Vagina (tissue), 2 donors: ENCODE results near the gene DHRS7.

ENCODE experiments used
- CTCF ChIP-seq, 3 experiments: fragments of 450-650 bp in 2 of 3; fragments of 200-600 bp in 1 of 3; sonication (generic) in 1 of 3; IDR thresholded peaks; one replicate each; pipeline ENCODE4 v1.5.1; 2017 to 2019; ENCODE audit warnings: antibody characterized with exemption in 3 of 3, mild to moderate bottlenecking in 2 of 3, moderate library complexity in 2 of 3
- POLR2A ChIP-seq, 2 donors: fragments of 450-650 bp; IDR thresholded peaks; one replicate each; pipeline ENCODE4 v1.6.1; 2017; ENCODE audit warnings: antibody characterized with exemption in 2 of 2, mild to moderate bottlenecking in 2 of 2, moderate library complexity in 2 of 2

GRCh38 chr14:60175255-60175902 is 10.2 kb upstream of the DHRS7 start:
- TF ChIP-seq CTCF (IDR thresholded peaks at IDR 0.05) (no peak), POLR2A (IDR thresholded peaks at IDR 0.05) (no peak)
